22Rv1 (cell line): Measurements from ENCODE around the gene PPP1R1B.

Source experiments
- CTCF ChIP-seq: fragments of 450-650 bp; IDR thresholded peaks from 2 replicates; pipeline ENCODE4 v1.5.1; 2017; ENCODE audit warnings: mild to moderate bottlenecking
- ZFX ChIP-seq: fragments of 450-650 bp; IDR thresholded peaks from 2 replicates; pipeline ENCODE4 v1.6.1; 2017; ENCODE audit warnings: antibody characterized with exemption, borderline replicate concordance

GRCh38 chr17:39607851-39608130 lies 19.0 kb upstream of the PPP1R1B start, which contains the start of gene NEUROD2:
- TF ChIP-seq CTCF: no peak
- TF ChIP-seq ZFX: no peak
